Right lobe of liver (tissue), 4 donors: Measurements from ENCODE around the gene NMUR2.

Experiments used
- CTCF ChIP-seq, 4 donors: fragments of 200-600 bp in 3 of 4; fragments of 450-650 bp in 1 of 4; IDR thresholded peaks; one replicate each; pipeline versions ENCODE4 v1.5.1 to v1.8.0; 2016 to 2022; ENCODE audit warnings: antibody characterized with exemption in 4 of 4, mild to moderate bottlenecking in 2 of 4
- POLR2A ChIP-seq: fragments of 450-650 bp; IDR thresholded peaks from one replicate; pipeline ENCODE4 v1.6.1; 2017; ENCODE audit warnings: antibody characterized with exemption, mild to moderate bottlenecking
- donor health status: DM: no; HTN: no; CAD: no.
- donor health status: DM: no; HTN: no; CAD: no.
- donor health status: DM: no; HTN: yes; CAD: no.

- peak; percentile 54 to 86 (median 75) for TF ChIP-seq CTCF (IDR thresholded peaks at IDR 0.05)
- TF ChIP-seq POLR2A = no peak
Measured at GRCh38 chr5:152349683-152350526, 55.2 kb downstream of the NMUR2 start.
